Esophagus squamous epithelium (tissue), 4 donors: ENCODE results near the gene FN1.

ENCODE experiments used
- CTCF ChIP-seq, 6 experiments: fragments of 450-650 bp in 4 of 6; fragments of 200-600 bp in 2 of 6; sonication (generic) in 2 of 6; IDR thresholded peaks; one replicate each; pipeline ENCODE4 v1.5.1; 2016 to 2019; ENCODE audit warnings: antibody characterized with exemption in 6 of 6, mild to moderate bottlenecking in 4 of 6, moderate library complexity in 4 of 6
- POLR2A ChIP-seq, 4 donors: fragments of 450-650 bp; IDR thresholded peaks; one replicate each; pipeline ENCODE4 v1.6.1; 2017; ENCODE audit warnings: antibody characterized with exemption in 4 of 4, mild to moderate bottlenecking in 4 of 4, moderate library complexity in 3 of 4

- no peak for TF ChIP-seq CTCF (IDR thresholded peaks at IDR 0.05)
- TF ChIP-seq POLR2A (IDR thresholded peaks at IDR 0.05): no peak
Observed at GRCh38 chr2:215365184-215365658, 70.6 kb downstream of the FN1 start.
